HG03460 (cell line): ENCODE results near the gene ATP5MC2.
"Not testable (repeated sequence)": the region's sequence is repeated elsewhere in the genome, so short reads cannot be mapped to it uniquely, and the experiment has no call there.

Experiments used
- ATAC-seq: cut with Tn5 transposase; IDR thresholded peaks from one replicate; pipeline ENCODE4 v1.9.1; 2021; ENCODE audit not compliant: unreplicated experiment

Gene ATP5MC2

DNA sequence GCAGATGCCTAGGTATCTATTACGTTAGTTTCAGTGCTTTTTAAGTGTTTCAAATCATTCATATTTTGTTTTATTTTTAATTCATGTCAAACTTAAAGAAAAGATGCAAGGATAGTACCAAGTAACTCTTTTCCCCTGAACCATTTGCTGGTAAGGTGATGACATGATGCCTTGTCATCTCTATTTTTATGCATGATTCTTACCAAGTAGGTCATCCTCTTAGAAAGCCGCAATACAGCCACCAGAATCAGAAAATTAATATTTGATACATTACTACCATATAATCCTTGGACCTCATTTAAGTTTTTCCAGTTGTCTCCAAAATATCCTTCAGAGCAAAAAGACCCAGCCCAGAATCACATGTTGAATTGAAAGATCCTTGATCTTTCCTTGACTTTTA is 22.3 kb downstream of the ATP5MC2 start:
- no peak for ATAC-seq

DNA sequence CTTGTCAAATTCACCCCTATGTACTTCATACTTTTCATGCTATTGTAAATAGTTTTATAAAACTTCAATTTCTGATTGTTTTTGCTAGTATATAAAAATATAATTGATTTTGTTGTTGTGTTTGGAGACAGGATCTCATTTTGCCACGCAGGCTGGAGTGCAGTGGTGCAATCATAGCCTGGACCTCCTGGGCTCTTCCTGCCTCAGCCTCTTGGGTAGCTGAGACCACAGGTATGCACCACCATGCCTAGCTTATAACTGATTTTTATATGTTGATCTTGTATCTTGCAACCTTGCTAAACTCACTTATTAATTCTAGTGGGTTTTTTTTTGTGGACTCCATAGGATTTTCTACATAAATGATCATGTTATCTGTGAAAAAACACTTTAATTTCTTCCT is 23.5 kb downstream of the ATP5MC2 start:
- no peak for ATAC-seq

DNA sequence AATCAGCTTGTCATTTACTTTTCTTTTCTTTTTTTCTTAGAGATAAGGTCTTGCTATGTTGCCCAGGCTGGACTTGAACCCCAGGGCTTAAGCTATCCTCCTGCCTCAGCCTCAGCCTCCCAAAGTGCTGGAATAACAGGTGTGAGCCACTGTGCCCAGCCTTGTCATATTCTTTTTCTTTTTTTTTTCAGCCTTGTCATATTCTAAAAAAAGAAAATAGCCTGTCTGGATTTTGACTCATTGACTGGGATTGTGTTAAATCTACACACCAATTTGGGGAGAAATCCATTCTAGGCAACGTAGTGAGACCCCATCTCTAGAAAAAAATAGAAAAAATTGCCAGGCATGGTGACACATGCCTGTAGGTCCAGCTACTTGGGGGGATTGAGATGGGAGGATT is 24.1 kb downstream of the ATP5MC2 start:
- no peak for ATAC-seq

DNA sequence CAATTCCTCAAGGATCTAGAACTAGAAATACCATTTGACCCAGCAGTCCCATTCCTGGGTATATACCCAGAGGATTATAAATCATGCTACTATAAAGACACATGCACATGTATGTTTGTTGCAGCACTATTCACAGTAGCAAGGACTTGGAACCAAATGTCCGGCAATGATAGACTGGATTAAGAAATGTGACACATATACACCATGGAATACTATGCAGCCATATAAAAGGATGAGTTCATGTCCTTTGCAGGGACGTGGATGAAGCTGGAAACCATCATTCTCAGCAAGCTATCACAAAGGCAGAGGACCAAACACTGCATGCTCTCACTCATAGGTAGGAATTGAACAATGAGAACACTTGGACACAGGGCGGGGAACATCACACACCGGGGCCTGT is 29.6 kb downstream of the ATP5MC2 start:
- not testable (repeated sequence) for ATAC-seq

DNA sequence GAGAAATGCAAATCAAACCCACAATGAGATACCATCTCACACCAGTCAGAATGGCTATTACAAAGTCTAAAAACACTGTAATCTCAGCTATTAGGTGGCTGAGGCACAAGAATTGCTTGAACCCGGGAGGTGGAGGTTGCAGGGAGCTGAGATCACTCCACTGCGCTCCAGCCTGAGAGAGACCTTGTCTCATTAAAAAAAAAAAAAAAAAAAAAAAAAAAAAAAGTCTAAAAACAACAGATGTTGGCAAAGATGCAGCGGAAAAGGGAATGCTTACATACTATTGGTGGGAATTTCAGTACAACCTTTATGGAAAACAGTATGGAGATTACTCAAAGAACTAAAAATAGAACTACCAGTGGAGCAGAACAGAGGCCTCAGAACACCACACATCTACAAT is 30.7 kb downstream of the ATP5MC2 start:
- no peak for ATAC-seq

DNA sequence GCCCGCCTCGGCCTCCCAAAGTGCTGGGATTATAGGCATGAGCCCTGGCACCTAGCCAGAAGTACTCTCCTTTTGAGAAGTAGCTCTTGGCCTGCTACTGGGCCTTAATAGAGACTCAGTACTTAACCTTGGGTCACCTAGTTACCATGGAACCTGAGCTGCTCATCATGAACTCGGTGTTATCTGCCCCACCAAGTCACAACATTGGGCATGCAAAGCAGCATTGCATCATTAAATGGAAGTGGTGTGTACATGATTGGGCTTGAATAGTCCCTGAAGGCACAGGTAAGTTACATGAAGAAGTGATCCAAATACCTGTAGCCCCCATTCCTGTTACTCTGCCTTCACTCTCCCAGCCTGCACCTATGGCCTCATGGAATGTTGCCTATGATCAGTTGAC is 31.8 kb downstream of the ATP5MC2 start:
- no peak for ATAC-seq

DNA sequence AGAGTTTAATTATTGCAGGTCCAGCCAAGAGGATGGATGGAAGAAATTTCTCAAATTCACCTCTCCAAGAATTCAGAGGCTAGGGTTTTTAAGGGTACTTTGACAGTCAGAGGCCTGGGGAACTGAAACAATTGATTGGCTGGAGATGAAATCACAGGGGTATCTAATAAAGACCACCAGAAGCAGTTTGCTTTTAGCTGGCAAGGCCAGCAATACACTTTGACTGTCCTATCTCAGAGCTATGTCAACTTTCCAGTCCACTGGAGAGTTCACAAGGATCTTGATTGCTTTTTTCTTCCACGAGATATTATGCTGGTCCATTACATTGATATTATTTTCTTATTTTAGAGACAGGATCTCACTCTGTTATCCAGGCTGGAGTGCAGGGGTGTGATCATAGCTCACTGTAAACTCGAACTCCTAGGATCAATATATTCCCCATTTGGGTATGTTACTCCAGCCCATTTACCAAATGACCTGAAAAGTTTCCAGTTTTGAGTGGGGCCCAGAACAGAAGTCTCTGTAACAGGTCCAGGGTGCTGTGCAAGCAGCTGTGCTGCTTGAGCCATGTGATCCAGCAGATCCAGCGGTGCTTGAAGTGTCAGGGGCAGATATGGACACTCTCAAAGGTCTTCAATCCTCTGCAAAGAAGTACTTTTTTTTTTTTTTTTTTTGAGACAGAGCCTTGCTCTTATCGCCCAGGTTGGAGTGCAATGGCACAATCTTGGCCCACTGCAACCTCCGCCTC is 32.5 kb downstream of the ATP5MC2 start:
- ATAC-seq: no peak

DNA sequence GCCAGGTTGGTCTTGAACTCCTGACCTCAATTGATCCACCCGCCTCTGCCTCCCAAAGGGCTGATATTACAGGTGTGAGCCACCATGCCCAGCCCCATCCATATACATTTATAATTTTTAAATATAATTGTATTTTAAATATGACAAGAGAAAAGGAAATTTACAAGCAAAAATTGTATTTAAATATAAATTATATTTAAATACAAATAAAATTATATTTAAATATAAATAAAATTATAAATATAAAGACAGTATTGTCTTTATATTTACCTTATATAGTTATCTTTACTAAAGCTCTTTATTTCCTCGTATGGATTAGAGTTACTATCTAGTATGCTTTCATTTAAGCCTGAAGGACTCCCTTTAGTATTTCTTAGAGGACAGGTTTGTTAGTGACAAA is 37.8 kb downstream of the ATP5MC2 start:
- ATAC-seq: no peak

DNA sequence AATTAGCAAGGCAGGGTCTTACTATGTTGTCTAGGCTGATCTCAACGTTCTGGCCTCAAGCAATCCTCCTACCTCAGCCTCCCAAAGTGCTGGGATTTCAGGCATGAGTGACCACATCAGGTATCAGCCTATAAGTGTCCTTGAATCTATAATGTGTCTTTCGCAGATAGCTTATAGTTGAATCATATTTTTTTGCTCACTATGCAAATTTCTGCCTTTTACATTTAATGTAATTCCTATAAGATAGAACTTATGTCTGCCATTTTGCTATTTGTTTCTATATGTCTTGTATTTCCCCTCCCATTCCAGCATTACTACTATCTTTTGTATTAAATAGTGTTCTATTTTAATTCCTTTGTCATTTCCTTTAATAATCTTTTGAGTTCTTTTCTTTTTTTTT is 39.2 kb downstream of the ATP5MC2 start:
- ATAC-seq: no peak

DNA sequence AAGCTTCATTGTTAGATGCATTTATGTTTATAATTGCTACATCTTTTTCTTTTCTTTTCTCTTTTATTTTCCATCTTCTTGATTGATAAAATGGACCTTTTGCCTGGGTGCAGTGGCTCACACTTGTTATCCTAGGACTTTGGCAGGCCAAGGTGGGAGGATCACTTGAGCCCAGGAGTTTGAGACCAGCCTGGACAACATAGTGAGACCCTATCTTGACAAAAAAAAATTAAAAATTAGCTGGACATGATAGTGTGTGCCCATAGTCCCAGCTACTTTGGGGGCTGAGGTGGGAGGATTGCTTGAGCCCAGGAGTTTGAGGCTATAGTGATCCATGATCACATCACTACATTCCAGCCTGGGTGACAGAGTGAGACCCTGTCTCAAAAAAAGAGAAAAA is 40.2 kb downstream of the ATP5MC2 start:
- not testable (repeated sequence) for ATAC-seq

DNA sequence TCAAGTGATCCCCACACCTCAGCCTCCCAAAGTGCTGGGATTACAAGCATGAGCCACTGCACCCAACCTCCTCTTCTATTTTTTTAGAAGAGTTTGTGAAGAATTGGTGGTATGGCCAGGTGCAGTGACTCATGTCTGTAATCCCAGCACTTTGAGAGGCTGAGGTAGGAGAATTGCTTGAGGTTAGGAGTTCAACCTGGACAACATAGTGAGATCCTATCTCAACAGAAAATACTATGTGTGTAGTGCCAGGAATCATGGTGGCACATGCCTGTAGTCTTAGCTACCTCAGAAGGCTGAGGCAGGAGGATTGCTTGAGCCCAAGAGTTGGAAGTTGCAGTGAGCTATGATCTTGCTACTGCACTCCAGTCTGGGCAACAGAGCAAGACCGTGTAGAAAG is 44.2 kb downstream of the ATP5MC2 start:
- no peak for ATAC-seq

DNA sequence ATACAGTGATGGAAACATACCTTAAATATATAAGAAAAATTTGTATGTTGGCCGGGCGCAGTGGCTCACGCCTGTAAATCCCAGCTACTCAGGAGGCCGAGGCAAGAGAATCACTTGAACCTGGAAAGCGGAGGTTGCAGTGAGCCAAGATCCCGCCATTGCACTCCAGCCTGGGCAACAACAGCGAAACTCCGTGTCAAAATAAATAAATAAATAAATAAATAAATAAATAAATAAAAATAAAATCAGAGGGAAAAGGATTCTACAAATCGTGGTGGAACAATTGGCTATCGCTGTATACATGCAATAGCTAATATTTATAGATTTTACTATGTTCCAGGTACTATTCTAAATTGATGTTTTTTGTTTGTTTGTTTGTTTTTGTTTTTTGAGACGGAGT is 48.0 kb downstream of the ATP5MC2 start:
- no peak for ATAC-seq

DNA sequence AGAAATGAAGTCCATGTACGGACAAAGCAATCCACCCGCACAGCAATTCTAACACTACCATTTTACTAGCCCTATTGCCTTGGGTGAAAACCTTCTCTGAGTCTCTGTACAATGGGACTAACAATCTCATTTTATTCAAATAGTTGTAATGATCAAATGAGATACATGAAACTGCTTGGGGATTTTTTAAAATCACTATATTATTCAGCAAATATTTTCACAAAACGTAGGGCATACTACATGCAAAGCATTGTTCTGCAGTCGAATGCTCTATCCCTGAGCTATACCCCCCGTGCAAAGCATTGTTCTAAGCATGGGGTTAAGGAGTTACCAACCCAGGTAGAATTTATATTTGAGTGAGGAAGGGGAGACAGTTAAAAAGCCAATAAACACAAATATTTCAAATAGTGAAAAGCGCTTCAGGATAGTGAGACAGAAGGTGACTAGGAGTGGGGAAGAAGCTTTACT is 49.1 kb downstream of the ATP5MC2 start:
- ATAC-seq: no peak

DNA sequence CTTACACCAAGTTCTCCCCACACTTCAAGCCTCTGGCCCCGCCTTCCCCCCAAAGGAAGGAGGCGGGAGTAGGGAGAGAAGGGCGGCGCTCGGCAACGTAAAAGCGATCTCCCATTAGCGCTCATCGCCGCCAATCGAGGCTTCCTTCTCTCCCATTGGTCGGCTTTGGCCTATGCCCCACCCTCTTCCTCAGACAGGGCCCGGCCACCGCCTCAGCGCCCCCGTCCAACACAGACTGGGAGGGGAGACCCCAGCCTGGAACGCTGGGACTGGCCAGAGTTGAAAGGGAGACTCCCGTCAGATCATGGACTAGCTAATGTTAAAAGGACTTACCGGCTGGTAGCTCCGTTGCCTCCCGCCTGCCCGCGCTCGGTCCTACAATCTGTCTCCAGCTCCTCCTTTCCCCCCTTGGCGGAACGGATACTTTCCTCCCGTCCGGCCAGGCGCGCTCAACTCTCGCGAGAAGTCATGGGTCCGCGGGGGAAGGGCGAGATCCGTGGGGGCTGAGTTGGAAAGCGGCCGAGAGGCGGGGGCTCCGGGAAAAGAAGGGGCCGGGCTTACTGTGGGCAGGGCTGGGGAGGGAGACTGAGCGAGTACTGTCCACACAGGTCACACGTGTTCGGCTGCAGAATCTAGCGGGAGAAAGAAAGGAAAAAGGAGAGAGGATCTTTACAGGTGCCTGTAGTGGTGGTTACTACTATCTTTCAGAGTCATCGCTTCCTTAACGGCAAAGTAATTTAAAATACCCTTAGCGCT is 49.8 kb downstream of the ATP5MC2 start, which contains the start of gene ATF7:
ATF7 (minus strand) TSS at position 437 of the 756 bp plus-strand sequence. CDS start 25,382 bp downstream, outside the sequence.
- peak; percentile 95 for ATAC-seq

DNA sequence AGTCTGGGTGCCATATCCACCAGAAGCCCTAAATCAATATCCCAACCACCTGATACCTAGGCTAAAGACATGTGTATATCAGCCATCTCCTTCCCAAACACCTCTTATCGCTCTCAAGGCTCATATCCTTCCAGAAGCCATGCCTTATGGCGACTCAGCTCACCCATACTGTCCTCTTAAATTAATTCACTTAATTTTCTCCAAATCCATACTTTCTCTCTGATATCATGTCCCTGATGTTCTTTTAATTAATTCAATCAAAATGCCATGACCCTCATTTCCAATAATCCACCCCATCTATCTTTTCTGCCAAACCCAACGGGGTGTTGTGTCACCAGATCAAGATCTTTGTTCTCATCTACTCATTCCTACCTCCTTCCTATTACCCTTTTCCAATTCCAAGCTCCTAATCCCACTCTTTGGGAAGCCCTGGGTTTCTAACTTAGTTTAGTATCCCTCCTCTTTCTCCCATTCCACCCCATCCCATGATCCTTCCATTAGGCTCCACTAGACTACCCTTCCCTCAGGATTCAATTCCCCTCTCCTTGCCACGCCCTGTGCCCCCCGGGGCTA is 50.4 kb downstream of the ATP5MC2 start:
- ATAC-seq: no peak

DNA sequence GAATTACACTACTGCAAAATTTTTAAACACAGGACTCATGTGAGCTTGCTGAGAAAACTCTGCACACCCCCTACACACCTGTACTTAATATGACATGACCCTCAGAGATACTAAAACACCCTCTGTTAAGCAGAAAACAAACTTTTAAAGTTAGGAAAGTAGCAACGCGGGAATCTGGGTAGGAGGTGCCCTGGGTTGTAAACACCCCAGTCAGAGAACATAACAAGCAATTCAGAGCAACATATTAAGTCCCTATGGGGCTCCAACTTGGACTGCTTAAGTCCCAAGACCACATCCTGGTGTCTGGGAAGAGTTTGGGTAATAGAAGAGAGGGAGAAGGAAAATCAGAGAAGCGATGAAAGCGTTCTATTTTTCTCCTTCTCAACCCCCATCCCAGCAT is 50.9 kb downstream of the ATP5MC2 start:
- no peak for ATAC-seq

DNA sequence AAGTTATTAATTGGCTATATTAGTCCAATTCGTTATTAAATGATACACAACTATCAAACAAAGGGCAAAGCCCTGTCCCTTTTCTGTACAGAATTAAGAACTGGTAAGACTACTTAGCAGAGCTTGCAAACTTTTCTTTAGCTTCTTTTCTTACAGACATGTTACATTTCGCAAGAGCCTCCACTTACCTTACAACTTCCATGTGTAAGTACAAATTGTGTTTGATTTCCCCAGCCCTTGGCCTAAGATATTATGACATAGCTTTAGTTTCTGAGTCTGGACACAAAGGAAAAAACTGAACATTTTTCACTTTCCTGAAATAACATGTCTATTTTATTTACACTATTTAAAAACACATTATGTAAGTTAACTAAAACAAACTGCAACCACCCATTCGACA is 51.4 kb downstream of the ATP5MC2 start:
- no peak for ATAC-seq

DNA sequence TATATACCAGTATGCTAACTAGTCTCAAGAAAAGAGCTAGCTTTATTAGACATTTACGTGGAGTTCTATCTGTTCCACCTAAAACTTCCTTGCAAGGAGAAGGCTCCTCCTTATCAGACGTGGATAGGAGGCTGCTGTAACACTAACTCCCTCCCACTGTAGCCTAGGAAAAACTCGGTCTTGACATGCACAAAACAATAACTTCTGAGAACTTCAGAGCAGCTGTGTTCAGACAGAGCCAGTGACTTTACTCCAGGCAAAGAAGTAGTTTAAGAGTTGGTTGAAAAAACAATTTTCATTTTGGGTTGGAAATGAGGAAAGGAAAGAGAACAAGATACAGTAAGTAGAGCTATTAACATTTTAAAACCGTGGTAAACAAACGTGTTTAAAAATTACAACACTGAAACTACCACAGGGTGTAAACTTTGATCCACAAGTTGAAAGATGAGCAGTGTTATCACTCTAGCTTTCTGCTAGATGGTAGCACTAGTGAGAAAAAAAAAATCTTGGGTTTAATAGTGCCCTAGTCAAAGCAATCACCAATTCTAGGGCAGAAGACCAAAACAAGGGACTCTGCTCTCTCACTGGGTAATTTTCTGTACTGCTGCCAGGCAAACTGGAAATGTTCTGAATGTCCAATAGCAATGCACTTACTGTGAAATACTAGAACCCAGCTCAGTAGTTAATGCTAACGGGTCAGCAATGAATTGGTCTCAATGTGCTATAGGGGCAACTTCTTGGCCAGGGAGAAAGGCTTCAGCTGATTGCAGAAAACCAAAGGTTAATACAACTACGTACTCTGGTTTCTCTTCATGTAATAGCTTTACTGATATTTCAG is 52.1 kb downstream of the ATP5MC2 start:
- no peak for ATAC-seq

DNA sequence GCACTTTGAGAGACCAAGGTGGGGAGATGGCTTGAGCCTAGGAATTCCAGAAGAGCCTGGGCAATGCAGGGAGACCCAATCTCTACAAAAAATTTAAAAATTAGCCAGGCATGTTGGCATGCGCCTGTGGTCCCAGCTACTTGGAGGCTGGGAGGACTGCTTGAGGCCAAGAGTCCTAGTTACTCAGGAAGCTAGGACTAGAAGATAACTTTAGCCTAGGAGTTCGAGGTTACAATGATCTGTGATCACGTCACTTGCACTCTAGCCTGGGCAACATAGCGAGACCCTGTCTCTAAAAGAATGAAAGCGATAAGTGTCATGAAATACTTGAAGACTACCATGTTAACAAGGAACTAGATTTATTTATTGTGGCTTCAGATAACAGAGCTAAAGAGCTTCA is 53.2 kb downstream of the ATP5MC2 start:
- ATAC-seq: no peak

DNA sequence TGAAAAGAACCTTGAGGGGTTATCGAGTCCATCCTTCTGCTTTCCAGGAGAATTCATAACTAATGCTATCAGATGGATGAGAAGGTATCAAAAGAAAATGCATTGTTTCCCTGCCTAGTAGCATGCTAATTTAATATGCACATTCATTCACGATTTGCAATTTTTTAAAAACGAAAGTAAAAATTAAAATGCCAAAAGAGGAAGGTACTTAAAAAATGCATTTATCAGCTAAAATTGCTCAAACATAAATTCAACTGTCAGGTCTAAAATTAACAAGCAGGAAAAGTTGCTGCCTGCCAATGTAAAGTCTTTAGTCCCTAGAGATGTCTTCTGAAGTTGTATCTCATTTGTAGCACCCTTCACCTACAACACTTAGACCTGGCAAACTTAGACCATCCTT is 57.6 kb downstream of the ATP5MC2 start:
- no peak for ATAC-seq

DNA sequence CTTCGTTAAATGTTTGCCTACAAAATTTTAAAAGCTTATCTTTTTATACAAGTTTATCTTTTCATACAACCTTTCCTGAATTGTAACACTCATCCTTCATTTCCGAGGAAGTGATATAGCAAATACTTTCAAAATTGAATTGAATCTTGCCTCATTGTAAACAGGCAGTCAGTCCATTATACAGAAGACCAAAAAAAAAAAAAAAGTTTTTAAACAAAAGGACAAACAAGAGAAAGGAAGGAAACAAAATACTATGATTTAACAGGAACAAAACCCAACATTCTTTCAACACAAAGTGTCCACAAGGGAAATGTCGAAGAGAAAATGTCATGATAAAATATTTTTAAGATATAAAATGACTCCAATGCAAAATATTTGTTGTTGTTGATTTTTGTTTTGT is 58.2 kb downstream of the ATP5MC2 start:
- no peak for ATAC-seq
